ENCODE results near the gene AOPEP. TPM values are rescaled to one million over a fixed set of nuclear protein-coding genes. Genes with fewer than 3 reads are reported as not detected.

Gene AOPEP
- total and polyA plus RNA-seq, 2 donors (not counting 1 experiment from before 2014, with no cell fraction given), result 66.1 to 94.1 TPM

GRCh38 chr9:94934816-94935328, 208.4 kb downstream of the AOPEP start:
- no peaks in the 10 kb centered on the region for H3K36me3 ChIP-seq (ENCODE audit: control insufficient read depth, insufficient read depth, low read length)
- no peak overlapping the region for H3K4me3 ChIP-seq (replicated peaks in 1 of 4; ENCODE audit: control extremely low read depth in 1 of 4, insufficient read depth in 1 of 4, low read depth in 3 of 4, low read length in 4 of 4)
- H3K27ac ChIP-seq (ENCODE audit: insufficient read depth, low read length), result no peak overlapping the region
- no peaks in the 10 kb centered on the region for H4K20me1 ChIP-seq (ENCODE audit: control insufficient read depth, extremely low read depth, insufficient read depth, low read length)
- H3K4me2 ChIP-seq (ENCODE audit: extremely low read depth, insufficient read depth, low read length), result no peak overlapping the region
- DNase-seq (ENCODE audit: low read depth in 2 of 2), result no peak
- no peaks in the 10 kb centered on the region for H3K79me2 ChIP-seq (ENCODE audit: control insufficient read depth, insufficient read depth, low read length)
- H3K9me3 ChIP-seq (ENCODE audit: control insufficient read depth, insufficient read depth, low read depth, low read length), result no peaks in the 10 kb centered on the region
- TF ChIP-seq EZH2 (IDR thresholded peaks at IDR 0.05; ENCODE audit: low read length, missing control alignments) (no peak), CTCF (conservative IDR thresholded peaks at IDR 0.05 in 1 of 2, IDR thresholded peaks at IDR 0.05 in 1 of 2; ENCODE audit: low read depth in 1 of 2, low read length in 2 of 2) (no peak)
- H3K4me1 ChIP-seq (ENCODE audit: control insufficient read depth, extremely low read depth, insufficient read depth, low read length), result peaks cover 18% of the 10 kb centered on the region
- no peak overlapping the region for H2AFZ ChIP-seq (ENCODE audit: low read length)
- no peak overlapping the region for H3K9ac ChIP-seq (ENCODE audit: insufficient read depth, low read length)
- no peaks in the 10 kb centered on the region for H3K27me3 ChIP-seq (ENCODE audit: control insufficient read depth, insufficient read depth, low read length)

GRCh38 chr9:94935396-94935795, 208.9 kb downstream of the AOPEP start:
- Histone ChIP-seq H3K27me3 (ENCODE audit: control insufficient read depth, insufficient read depth, low read length) (no peaks in the 10 kb centered on the region), H3K4me1 (ENCODE audit: control insufficient read depth, extremely low read depth, insufficient read depth, low read length) (peaks cover 18% of the 10 kb centered on the region), H3K9ac (ENCODE audit: insufficient read depth, low read length) (no peak overlapping the region), H3K36me3 (ENCODE audit: control insufficient read depth, insufficient read depth, low read length) (no peaks in the 10 kb centered on the region), H3K9me3 (ENCODE audit: control insufficient read depth, insufficient read depth, low read depth, low read length) (no peaks in the 10 kb centered on the region), H3K4me2 (ENCODE audit: extremely low read depth, insufficient read depth, low read length) (no peak overlapping the region), H3K4me3 (replicated peaks in 1 of 4; ENCODE audit: control extremely low read depth in 1 of 4, insufficient read depth in 1 of 4, low read depth in 3 of 4, low read length in 4 of 4) (no peak overlapping the region), H3K79me2 (ENCODE audit: control insufficient read depth, insufficient read depth, low read length) (no peaks in the 10 kb centered on the region), H2AFZ (ENCODE audit: low read length) (no peak overlapping the region), H3K27ac (ENCODE audit: insufficient read depth, low read length) (no peak overlapping the region), H4K20me1 (ENCODE audit: control insufficient read depth, extremely low read depth, insufficient read depth, low read length) (no peaks in the 10 kb centered on the region)
- DNase-seq (ENCODE audit: low read depth in 2 of 2), result no peak
- TF ChIP-seq EZH2 (IDR thresholded peaks at IDR 0.05; ENCODE audit: low read length, missing control alignments) (no peak), CTCF (conservative IDR thresholded peaks at IDR 0.05 in 1 of 2, IDR thresholded peaks at IDR 0.05 in 1 of 2; ENCODE audit: low read depth in 1 of 2, low read length in 2 of 2) (no peak)

- Histone ChIP-seq H3K36me3 (ENCODE audit: control insufficient read depth, insufficient read depth, low read length) (no peaks in the 10 kb centered on the region), H3K79me2 (ENCODE audit: control insufficient read depth, insufficient read depth, low read length) (no peaks in the 10 kb centered on the region), H3K4me1 (ENCODE audit: control insufficient read depth, extremely low read depth, insufficient read depth, low read length) (peaks cover 24% of the 10 kb centered on the region), H3K27me3 (ENCODE audit: control insufficient read depth, insufficient read depth, low read length) (no peaks in the 10 kb centered on the region), H3K4me3 (replicated peaks in 1 of 4; ENCODE audit: control extremely low read depth in 1 of 4, insufficient read depth in 1 of 4, low read depth in 3 of 4, low read length in 4 of 4) (no peak overlapping the region), H3K9ac (ENCODE audit: insufficient read depth, low read length) (no peak overlapping the region), H2AFZ (ENCODE audit: low read length) (no peak overlapping the region), H3K4me2 (ENCODE audit: extremely low read depth, insufficient read depth, low read length) (no peak overlapping the region), H3K9me3 (ENCODE audit: control insufficient read depth, insufficient read depth, low read depth, low read length) (no peaks in the 10 kb centered on the region), H4K20me1 (ENCODE audit: control insufficient read depth, extremely low read depth, insufficient read depth, low read length) (no peaks in the 10 kb centered on the region), H3K27ac (ENCODE audit: insufficient read depth, low read length) (peak overlapping the region; percentile 65)
- peak; percentile 57 to 80 for DNase-seq (ENCODE audit: low read depth in 2 of 2)
- TF ChIP-seq EZH2 (IDR thresholded peaks at IDR 0.05; ENCODE audit: low read length, missing control alignments) (no peak), CTCF (conservative IDR thresholded peaks at IDR 0.05 in 1 of 2, IDR thresholded peaks at IDR 0.05 in 1 of 2; ENCODE audit: low read depth in 1 of 2, low read length in 2 of 2) (no peak)
Observed at GRCh38 chr9:94936419-94936818, 209.9 kb downstream of the AOPEP start.
